SU-DHL-6 (cell line): ENCODE results near the gene ABCA13.

Experiments used
- EZH2phosphoT487 ChIP-seq: fragments of 200-600 bp; sonication (generic), shearing (Covaris generic); conservative IDR thresholded peaks from 2 replicates; pipeline ENCODE4 v1.6.1; 2018; ENCODE audit warnings: mild to moderate bottlenecking, antibody characterized with exemption, low read length, moderate library complexity, mixed read lengths
- TF ChIP-seq, protein P1 (sequence below): fragments of 200-600 bp; sonication (generic); IDR thresholded peaks from one replicate; pipeline ENCODE4 v1.5.1; 2017; ENCODE audit warnings: antibody characterized with exemption, mild to moderate bottlenecking, low read length, moderate library complexity; ENCODE audit not compliant: insufficient read depth, poor library complexity, severe bottlenecking

GRCh38 chr7:48627164-48627563 lies 455.9 kb downstream of the ABCA13 start:
- TF ChIP-seq, protein P1, sequence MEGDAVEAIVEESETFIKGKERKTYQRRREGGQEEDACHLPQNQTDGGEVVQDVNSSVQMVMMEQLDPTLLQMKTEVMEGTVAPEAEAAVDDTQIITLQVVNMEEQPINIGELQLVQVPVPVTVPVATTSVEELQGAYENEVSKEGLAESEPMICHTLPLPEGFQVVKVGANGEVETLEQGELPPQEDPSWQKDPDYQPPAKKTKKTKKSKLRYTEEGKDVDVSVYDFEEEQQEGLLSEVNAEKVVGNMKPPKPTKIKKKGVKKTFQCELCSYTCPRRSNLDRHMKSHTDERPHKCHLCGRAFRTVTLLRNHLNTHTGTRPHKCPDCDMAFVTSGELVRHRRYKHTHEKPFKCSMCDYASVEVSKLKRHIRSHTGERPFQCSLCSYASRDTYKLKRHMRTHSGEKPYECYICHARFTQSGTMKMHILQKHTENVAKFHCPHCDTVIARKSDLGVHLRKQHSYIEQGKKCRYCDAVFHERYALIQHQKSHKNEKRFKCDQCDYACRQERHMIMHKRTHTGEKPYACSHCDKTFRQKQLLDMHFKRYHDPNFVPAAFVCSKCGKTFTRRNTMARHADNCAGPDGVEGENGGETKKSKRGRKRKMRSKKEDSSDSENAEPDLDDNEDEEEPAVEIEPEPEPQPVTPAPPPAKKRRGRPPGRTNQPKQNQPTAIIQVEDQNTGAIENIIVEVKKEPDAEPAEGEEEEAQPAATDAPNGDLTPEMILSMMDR, result no peak
- TF ChIP-seq EZH2phosphoT487, result no peak
